NT2/D1 (cell line): ENCODE data around the gene NIN.

Source experiments
- SUZ12 ChIP-seq: IDR thresholded peaks from 2 replicates; pipeline ENCODE4 v1.6.1; 2011; ENCODE audit not compliant: insufficient read length, insufficient read depth; ENCODE audit errors: extremely low read depth
- YY1 ChIP-seq: IDR thresholded peaks from 2 replicates; pipeline ENCODE4 v1.6.1; 2011; ENCODE audit not compliant: insufficient read length, insufficient read depth

DNA sequence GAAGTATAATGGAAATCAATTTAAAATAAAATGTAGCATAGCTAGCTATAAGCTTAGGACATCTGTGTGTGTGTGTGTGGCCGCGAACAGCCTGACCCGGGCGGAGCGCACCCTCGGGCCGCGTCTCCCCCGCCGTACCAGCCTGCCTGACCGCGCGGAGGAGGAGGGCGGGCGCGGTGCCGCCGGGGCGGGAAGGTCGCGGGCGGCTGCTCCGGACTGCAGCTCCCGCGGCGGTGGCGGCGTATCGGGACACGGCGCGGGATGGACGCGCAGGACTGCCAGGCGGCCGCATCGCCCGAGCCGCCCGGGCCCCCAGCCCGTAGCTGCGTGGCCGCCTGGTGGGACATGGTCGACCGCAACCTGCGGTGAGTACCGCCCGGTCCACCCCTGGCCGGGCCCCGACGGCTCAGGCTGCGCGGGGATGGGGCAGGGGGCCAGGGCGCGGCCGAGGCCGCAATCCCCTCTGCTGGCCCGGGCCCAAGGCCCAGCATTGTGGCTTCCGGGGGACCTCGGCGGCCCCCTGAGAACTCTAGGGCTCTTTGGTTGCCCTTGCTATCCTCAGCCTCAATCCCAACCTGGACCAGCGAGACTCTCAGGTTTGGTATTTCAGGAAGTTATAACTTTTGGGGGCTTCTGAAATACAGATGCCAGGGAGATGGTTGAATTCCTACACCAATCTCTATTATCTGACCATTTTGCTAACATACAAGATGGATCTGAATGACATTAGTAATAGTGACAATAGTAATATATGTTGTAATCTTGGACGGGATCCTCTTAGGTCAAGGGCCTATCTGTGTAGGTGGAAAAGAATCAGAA lies 41.2 kb upstream of the NIN start, which contains the start of gene ABHD12B:
- no peak for TF ChIP-seq SUZ12
- TF ChIP-seq YY1 = no peak
